Midbrain (tissue), 1 donor: Measurements from ENCODE around the gene CHST13.
"Not testable (repeated sequence)": the region's sequence is repeated elsewhere in the genome, so short reads cannot be mapped to it uniquely, and the experiment has no call there.

Experiments used
- DNase-seq: peaks from one replicate; lab custom pipeline; 2025; lab: John Stamatoyannopoulos, UW

CHST13 gene

DNA sequence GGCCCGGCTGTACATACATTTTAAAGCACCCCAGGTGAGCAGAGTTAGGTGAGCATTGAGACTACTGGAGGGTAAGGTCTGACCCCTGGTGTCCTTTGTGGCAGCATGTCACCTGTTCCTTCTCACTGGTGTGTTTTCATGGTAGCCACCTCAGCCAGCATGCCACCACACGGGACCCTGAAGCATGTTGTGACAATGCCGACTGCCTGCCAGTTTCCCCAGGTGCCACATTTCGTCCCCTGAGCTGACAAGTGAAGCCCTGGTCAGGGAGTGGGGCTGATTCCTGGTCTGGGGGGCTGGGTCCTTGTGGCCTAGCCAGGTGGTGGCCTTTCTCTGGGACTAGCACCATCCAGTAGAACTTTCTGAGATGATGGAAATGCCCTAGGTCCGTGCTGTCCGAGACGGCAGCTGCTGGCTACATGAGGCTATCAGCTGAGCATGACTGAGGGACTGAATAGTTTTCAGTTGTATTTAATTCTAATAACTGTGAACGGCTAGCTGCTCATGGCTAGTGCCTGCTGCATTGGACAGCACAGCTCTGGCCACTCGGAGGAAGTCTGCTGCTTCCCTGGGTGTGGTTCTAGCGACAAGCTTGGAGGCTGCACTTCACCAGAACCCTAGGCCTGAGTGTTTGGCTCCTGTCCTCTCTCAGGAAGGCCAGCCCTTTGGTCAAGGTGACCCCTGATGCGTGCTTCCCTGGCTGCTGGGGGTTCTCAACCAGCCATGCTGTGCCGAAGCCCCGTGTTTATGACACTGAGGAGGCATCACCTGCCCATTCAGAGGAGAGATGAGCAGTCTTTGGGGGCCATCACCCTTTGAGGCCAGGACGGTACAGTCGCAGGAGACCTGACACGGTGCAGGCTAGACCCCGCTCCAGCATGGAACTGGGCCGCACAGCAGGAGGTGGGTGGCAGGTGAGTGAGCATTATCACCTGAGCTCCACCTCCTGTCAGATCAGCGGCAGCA, 30.9 kb downstream of the CHST13 start:
- no peak for DNase-seq

DNA sequence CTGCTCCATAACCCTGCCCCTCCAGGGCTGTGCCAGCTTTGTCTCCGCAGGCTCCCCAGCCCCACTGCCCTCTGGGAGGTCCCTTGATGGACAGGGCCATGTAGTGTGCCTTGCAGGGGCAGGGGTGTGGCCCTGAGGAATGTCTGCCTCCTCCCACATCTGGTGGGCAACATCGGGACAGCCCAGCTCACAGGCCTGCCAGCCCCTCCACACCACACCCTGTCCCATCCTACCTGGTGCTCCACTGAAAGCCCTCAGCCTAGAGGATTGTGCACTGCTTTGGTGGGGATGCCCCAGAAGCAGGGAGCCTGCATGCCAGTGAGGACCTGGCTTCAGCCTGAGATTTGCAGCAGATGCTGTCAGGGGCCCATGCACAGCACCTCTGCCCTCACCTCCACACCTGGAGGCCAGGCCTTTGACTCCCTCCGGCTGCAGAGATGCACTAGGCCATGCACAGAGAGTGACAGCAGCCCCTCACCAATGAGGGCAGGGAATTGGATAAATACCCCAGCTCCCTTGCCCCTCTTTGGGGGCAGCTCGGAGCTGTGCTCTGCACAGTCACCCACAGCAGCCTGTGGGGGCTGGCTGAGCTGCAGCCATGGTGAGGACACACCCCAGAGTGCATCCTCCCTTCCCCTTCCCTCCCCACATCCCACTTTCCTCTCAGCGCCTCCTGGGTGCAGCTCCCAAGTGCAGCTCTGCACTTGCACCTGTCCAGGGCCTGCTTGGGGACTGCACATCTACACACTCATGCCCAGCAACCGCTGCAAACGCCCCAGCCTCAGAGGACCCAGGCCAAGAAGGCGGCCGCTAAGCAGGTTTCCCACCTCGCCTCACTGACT, 32.1 kb downstream of the CHST13 start:
- no peak for DNase-seq

DNA sequence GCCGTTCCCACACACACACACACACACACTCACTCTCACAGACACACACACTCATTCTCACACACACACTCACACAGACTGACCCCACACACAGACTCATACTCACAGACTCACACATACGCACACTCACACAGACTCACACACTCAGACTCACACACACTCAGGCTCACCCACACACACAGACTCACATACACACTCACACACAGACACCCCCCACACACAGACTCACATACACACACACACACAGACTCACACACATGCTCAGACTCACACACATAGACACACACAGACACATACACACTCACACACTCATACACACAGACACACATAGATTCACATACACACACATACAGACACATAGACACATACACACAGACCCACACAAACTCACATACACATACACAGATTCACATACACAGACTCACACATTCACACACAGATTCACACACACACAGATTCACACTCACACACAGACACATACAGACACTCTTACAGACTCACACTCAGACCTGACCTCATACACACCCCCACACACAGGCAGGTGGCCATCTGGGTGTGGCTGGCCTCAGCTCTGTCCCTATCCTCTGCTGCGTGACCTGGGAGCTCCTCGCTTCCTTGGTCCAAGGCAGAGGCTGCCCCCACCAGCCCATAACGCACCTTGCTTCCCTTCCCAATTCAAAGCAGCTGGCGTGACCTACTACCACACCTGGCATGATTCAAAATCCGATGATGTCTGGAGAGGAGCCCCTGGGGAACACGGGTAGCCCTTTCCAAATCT, 32.9 kb downstream of the CHST13 start:
- no peak for DNase-seq

DNA sequence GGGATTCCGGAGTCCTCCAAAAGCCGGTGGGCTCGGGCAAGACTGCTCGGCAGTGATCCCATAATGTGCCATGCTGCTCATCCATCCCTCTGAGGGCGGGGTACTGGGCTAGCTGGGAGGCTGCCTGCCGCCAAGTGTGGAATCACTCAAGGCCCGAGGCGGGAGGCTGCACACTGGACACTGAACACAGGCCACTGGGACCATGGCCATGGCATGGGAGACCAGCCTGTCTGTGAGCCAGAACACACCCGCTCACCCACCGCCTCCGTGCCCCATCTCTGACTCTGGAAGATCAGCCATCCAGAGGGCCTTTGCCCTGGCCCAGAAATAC, 33.4 kb downstream of the CHST13 start:
- DNase-seq = no peak

DNA sequence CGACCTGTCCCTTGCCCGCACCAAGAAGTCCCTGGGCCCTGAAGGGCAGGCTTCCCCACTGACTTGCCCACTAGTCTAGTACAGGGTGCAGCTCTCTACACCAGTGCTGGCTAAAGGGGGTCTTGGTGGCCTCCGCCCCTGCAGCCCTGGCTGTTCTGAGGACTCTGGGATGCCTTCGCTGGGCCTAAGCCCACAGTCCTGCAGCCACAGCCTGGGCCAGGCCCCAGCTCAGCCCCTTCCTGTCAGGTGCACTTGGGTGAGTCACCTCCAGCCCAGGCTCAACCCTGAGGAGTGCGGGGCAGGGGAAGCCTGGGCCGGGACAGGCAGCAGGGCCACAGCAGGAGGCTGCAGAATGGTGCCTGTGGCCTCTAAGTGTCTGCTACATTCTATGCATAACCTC, 33.8 kb downstream of the CHST13 start:
- no peak for DNase-seq

DNA sequence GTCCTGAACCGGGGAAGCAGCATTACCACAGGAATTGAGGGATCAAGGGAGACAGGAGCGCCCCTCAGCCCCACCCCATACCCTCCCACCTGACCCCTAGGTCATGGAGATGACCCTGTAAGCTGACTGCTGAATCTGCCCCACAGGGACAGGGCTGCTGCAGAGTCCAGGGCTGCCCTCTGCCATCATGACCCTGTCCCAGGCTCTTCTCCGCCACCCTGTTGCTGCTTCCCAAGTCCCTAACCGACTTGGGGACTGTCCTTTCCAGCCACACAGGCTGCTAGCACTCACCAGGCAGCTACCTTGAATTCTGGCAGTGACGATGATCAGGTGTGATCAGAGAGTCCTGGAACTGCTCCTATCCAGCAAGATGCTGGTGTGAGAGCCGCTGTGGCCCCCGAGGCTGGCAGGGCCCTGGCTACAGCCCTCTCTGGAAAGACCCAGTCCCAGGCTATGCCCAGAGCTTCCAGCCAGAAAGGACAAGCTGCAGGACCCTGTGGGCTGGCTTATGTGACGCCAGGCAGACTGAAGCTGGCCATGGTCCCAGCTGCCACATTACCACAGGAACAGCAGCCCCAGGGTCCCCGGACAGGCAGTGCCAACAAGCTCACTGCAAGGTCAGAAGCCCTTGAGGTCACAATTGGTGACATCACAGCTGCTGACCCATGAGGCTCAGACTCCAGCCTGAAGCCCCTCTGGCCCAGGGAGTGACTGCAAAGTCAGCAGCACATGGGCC, 34.5 kb downstream of the CHST13 start, which contains the start of gene C3orf22:
Gene C3orf22 (minus strand): TSS at position 597 of the 736 bp plus-strand sequence. CDS start 5,542 bp downstream, outside the sequence.
- DNase-seq = no peak

DNA sequence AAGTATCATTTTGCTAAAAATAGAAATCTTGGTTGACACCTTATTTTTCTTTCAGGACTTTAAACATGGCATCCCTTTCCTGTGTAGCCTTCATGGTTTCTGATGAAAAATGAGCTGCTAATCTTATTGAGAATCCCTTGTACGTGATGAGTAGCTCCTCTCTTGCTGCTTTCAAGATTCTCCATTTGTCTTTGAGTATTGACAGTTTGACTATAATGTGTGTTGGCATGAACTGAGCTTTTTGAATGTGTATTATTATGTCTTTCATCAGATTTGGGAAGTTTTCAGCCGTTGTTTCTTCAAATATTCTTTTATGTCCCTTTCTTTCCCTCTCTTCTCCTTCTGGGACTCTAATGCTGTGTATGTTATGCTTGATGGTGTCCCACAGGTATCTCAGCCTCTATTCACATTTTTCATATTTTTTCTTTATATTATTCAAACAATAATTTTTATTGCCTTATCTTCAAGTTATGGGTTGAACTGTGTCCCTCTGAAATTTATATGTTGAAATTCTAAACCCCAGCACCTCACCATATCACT, 38.9 kb downstream of the CHST13 start:
- no peak for DNase-seq

DNA sequence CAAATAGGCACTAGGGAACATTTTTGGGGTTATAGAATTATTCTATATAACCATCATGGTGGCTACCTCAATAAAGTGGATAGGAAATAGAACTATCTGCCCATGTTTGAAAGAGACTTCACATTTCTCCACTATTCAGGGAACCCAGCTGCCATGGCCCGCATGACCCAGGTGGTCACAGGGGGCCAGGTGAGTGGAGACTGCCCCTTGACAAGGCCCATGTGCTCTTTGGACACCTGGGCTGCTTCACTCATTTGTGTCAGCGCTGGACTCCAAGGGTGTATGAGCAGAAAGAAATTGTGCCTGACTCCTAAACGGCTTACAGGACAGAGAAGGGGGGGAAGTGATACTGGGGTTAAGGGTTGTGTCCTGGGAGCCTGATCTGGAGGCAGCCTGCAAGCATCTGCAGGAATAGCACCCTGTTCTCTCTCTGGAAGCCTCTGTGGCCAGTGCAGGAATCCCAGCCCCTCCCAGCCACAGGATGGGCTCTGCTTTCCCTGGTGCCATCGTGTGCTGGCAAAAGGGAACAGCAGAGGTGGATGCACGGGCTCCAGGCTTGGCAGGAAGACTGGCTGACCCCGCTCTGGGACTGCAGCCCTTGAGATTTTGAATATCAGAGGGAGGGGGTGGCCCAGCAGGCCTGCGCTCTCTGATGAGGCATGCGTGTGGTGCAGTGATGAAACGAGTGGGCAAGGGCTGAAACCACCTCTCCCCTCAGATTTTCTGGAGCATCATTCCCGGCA, 43.9 kb downstream of the CHST13 start:
- DNase-seq = no peak

DNA sequence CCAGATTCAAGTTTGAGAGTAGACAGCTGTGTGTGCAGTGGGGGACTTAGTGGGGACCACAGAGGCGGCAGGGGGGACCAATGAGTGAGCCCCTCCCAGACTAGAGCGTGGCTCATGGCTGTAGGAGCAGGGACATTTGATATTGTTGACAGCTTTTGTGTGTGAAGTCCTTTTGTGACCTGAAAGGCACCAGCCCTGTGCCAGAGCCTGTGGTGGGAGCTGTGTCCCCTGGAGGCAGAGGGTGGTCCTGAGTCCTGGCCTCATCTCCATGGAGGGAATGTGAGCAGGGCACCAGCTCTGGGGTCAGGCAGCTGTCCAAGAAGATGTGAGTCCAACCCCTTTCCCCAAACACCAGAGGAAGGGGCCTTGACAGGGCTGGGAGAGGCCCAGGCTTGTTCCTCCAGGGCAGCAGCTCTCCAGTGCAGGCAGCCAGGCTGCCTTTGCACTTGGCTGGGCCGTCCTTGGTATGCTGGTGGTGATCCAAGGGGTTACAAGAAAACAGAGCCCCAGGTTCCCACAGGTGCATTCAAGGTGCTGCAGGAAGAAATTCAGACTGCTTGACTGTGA, 44.9 kb downstream of the CHST13 start:
- no peak for DNase-seq

DNA sequence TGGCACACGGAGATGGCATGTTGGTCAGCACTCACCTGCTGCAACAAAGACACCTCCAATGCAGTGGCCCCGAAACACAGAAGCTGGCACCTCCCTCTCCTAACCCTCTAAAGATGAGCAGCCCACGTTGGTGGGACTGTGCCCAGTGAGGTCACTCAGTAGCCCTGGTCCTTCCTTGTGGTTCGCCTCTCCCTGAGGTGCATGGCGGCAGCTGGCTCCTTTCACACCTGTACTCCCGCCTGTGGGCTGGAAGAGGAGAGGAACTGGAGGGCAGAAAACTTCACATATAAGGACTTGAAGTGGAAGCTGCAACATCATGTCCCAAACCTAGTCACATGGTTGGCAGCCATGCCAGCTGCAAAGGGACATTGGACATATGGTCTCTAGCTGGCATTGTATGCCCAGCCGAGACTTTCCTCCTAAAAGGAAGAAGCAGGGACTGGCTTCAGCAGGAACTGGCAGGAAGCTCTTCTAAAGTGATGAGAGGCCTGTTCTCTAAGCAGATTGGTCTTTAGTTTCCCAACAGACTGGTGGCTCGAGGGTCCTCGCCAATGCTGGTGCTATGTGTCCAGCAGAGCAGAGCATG, 45.5 kb downstream of the CHST13 start:
- DNase-seq = no peak

DNA sequence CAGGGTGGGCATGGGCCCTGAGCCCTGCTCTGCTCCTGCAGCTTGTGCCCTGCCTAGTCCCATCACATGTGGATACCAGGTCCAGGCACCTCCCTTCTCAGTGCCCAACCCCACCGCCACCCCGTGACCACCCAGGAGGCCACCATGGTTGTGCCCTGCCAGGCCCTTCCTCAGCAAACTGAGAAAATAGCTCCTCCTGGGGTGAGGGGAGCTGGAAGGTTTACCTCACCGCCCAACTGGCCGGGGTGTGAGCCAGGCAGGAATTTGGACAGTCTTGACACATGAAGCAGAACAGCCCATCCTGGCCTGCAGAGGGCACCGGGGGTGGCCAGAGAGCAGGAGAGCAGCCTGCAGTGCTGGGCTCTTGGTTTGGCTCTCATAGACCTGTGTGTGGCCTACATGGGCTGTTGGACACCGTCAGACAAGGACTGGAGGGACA, 46.2 kb downstream of the CHST13 start:
- DNase-seq = no peak

DNA sequence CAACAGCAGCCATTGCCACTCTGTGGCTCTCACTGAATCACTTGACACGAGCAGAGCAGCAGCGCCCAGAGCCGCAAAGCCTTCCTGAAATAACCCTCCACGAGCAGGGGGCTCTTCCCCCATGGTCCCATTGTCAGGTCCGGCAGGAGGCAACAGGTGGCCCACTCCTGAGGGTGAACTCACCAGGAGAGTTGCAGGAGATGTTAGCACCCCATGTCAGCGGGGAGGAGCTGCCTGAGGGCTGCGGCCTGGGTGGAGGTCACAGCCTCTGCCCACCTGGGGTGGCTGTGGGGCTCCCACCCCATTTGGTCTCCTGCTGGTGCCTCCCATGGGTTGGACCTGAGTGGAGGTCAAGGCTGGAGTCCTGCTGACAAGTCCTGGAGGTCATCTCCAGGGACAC, 47.1 kb downstream of the CHST13 start:
- no peak for DNase-seq

DNA sequence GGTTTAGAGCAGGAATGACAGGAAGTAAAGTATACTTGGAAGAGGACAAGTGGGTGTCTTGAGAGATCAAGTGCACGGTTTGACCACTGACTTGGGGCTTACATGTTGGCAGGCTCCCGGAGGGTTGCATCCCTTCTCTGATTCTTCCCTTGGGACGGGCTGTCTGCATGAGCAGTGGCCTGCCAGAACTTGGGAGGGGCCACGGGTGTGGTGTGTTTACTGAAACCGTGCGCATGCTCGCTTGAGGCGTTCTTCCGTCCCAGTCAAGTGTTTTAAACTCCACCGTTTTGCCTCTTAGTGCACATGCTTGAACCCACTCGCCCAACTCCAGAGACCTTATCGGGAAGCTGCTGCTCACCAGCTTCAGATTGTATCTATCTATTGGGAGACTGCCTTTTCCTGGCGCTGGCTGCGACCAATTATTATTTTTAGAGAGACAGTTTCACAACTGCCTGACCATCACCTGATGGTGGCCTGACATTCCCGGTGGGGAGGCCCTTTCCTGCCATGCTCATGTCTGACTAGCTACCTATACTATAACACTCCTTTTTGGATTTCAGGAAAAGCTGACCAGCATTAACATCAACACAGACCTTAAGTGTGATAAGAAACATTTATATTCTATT, 49.6 kb downstream of the CHST13 start:
- no peak for DNase-seq

DNA sequence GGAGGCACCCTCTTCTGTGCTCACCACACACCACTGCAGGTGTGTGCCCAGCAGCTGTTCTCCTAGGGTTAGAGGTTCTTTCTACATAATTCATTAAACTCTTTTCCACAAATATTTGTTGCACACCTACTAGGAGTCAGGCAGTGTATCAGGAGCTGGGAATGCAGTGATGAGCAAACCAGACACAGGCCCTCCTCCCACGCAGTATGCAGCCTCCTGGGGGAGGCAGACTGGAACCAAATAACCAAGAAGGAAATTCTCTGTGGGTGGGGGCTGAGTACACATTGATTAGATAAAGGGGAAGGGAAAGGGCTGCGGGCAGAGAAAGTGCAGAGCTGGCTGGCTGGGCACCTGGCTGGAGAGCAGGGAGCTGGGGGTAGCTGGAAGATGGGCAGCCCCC, 53.3 kb downstream of the CHST13 start:
- DNase-seq = no peak

DNA sequence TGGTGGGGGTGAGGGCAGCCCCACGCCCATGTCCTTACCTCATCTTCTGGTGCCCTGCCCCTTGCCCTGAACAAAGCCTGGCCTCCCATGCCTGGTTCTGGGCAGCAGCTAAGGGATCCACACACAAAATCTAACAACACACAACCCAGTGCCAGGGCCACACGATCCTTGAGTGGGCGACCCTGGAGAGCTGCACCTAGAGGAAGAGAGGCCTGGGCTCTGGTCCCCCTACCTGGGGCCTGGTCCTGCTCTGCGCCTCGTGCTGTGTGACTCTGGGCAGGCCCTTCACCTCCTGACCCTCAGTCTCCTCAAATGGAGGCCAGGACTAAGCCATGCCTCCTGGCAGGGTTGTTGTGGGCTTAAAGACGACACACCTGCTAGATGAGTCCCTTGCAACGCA, 54.7 kb downstream of the CHST13 start:
- no peak for DNase-seq

DNA sequence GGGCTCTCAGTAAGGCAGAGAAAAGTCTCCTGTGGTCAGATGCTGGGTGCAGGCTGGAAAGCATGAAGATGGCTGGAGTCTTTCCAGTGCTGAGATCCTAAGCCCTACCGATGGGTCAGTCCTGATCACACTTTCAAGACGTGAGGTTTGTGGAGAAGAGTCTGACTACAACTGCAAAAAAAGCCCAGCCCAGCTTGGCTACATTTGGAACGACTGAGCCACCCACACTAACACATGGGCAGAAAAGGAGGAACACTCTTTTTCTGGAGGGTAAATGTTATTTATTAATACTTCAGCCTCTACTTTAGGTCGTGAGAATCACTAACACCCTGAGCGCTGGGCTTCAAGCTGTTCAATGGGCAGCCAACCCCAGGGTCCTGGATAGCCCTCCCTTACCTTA, 56.8 kb downstream of the CHST13 start:
- DNase-seq = no peak

DNA sequence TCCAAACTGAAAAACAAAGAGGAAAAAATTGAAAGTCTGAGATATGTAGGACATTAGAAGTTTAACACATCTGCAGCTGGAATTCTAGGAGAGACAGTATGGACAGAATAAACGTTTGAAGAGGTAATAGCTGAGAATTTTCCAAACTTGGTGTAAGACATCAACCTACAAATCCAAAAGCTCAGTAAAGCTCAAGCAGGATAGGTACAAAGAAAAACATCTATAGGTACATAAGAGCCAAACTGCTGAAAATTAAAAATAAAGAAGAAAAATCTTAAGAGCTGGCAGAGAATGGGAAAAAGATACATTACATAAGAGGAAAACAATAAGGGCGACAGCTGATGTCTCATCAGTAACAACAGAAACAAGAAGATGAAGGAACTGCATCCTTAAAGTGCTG, 57.6 kb downstream of the CHST13 start:
- DNase-seq = no peak

DNA sequence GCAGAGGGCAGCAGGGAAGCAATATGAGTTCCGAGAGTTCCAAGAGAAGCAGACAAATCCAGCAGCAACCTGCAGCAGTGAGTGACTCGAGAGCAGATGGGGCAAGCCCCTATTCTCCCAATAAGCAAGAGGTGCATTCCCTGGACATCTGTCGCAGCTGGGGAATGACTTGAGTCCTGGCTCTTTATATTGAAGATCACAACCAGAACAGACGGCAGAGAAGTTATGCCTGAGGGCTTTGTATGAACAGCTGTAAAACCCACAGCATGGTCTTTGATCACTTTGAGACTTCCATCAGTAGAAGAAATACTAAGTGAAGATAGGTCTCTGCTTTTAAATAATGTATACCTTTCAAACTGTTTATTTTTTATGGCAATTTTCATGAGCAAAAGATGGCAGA, 58.4 kb downstream of the CHST13 start:
- no peak for DNase-seq

DNA sequence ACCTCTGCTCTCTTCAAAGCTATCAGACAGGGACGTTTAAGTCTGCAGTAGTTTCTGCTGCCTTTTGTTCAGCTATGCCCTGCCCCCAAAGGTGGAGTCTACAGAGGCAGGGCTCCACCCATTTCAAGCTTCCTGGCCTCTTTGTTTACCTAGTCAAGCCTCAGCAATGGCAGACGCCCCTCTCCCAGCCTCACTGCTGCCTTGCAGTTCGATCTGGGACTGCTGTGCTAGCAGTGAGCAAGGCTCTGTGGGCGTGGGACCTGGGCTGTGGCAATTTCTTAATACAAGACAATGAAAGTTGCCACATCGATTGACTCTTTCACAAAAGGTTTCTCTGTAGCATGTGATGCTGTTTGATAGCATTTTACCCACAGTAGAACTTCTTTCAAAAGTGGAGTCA, 67.6 kb downstream of the CHST13 start:
- DNase-seq = not testable (repeated sequence)
